ENCODE results near the gene DBN1. TPM values are rescaled to one million over a fixed set of nuclear protein-coding genes. Genes with fewer than 3 reads are reported as not detected.
"Not testable (repeated sequence)": the region's sequence is repeated elsewhere in the genome, so short reads cannot be mapped to it uniquely, and the experiment has no call there.

Gene DBN1
- total and polyA plus RNA-seq, 4 experiments from 2014 or later, result 0.49 to 1.2 (median 0.99) TPM; not detected in 1

DNA sequence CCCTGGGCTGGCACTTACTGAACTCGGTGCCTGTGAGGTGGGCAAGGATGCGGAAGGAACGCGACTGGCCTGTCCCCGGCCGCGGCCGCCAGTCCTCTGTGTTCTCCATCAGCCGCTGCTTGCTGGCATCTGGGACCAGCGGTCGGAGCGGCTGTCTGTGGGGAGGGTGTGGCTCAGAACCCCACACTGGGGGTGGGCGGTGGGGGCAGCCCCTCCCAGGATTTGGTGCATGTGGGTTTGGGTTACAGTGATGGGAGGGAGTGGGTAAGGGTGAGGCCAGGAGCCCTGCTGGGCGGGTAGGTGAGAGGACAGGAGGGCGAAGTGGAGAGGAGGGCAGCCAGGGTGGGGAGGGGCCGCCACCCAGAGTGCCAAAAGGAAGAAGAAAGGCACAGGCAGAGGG is 17.6 kb upstream of the DBN1 start:
- intact Hi-C loops (cut with micrococcal nuclease), result no loop called here
- H3K9me3 Mint-ChIP-seq, result peaks cover 0 to 2% (median 0%) of the 10 kb centered on the region in 8 donors
- Histone ChIP-seq H3K9me3 (ENCODE audit: control insufficient read depth in 1 of 2, low read length in 2 of 2) (no peaks in the 10 kb centered on the region), H3K4me1 (ENCODE audit: insufficient read depth, low read length) (peaks cover 6% of the 10 kb centered on the region), H3K36me3 (ENCODE audit: insufficient read depth, low read length) (no peaks in the 10 kb centered on the region), H3K4me3 (ENCODE audit: low read length in 2 of 2) (no peak overlapping the region), H3K27me3 (ENCODE audit: insufficient read depth, low read length) (no peaks in the 10 kb centered on the region), H3K27ac (ENCODE audit: low read depth, low read length) (no peak overlapping the region)
- H3K4me1 Mint-ChIP-seq, result peaks cover 0 to 5% (median 3%) of the 10 kb centered on the region in 4 donors
- CTCF ChIA-PET (ENCODE audit: partially characterized antibody), result no interaction called here
- no peak for DNase-seq
- peaks cover 0 to 5% of the 10 kb centered on the region in 2 donors for H3K36me3 Mint-ChIP-seq
- POLR2A ChIA-PET (ENCODE audit: partially characterized antibody), result no interaction called here
- no peak overlapping the region for H3K4me3 Mint-ChIP-seq
- H3K27ac Mint-ChIP-seq, result no peak overlapping the region
- no peaks in the 10 kb centered on the region for H3K27me3 Mint-ChIP-seq

GRCh38 chr5:177490311-177490991 is 17.0 kb upstream of the DBN1 start:
- peaks cover 0 to 5% of the 10 kb centered on the region in 2 donors for H3K36me3 Mint-ChIP-seq
- peak overlapping the region in 1 of 7 donors; percentile 29 for H3K27ac Mint-ChIP-seq
- intact Hi-C loops (cut with micrococcal nuclease), result no loop called here
- H3K9me3 ChIP-seq (ENCODE audit: control insufficient read depth in 1 of 2, low read length in 2 of 2), result no peaks in the 10 kb centered on the region
- POLR2A ChIA-PET (ENCODE audit: partially characterized antibody), result no interaction called here
- no peak overlapping the region for H3K4me3 ChIP-seq (ENCODE audit: low read length in 2 of 2)
- peaks cover 0 to 3% (median 0%) of the 10 kb centered on the region in 4 donors for H3K4me1 Mint-ChIP-seq
- no peak for DNase-seq
- no peaks in the 10 kb centered on the region for H3K27me3 Mint-ChIP-seq
- CTCF ChIA-PET (ENCODE audit: partially characterized antibody), result no interaction called here
- no peak overlapping the region for H3K27ac ChIP-seq (ENCODE audit: low read depth, low read length)
- H3K4me3 Mint-ChIP-seq, result no peak overlapping the region
- peaks cover 0 to 2% (median 0%) of the 10 kb centered on the region in 8 donors for H3K9me3 Mint-ChIP-seq
- no peaks in the 10 kb centered on the region for H3K27me3 ChIP-seq (ENCODE audit: insufficient read depth, low read length)
- peaks cover 6% of the 10 kb centered on the region for H3K4me1 ChIP-seq (ENCODE audit: insufficient read depth, low read length)
- no peaks in the 10 kb centered on the region for H3K36me3 ChIP-seq (ENCODE audit: insufficient read depth, low read length)

DNA sequence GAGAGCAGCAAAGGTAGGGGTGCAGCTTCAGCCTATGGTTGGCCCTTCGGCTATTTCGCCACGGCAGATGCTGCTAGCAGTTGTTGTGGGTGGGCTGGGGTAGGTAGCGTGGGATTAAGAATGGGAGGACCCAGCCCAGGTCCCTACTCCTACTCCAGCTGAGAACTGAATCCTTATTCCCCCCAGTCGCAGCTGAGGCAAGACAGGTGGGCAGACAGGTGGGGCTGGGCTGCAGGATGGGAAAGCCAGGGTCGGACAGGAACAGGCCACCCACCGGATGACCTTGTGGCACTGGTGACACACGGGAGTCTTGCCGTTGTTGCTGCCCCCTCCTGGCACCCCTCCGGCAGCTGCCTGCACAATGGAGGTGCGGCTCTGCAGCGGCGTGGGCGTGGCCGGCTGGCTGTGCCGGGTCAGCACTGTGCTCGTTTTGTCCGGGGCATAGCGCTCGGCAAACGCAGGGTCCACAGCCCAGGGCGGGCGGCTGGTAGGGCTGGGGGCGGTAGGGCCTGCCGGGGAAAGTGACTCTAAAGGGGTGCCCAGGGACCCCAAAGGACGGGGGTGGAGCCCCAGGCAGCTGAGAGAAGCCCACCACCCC is 15.8 kb upstream of the DBN1 start:
- Histone ChIP-seq H3K27me3 (ENCODE audit: insufficient read depth, low read length) (no peaks in the 10 kb centered on the region), H3K27ac (ENCODE audit: low read depth, low read length) (no peak overlapping the region), H3K4me3 (ENCODE audit: low read length in 2 of 2) (no peak overlapping the region), H3K4me1 (ENCODE audit: insufficient read depth, low read length) (peaks cover 3% of the 10 kb centered on the region), H3K36me3 (ENCODE audit: insufficient read depth, low read length) (no peaks in the 10 kb centered on the region), H3K9me3 (ENCODE audit: control insufficient read depth in 1 of 2, low read length in 2 of 2) (no peaks in the 10 kb centered on the region)
- Mint-ChIP-seq H3K9me3 (peaks cover 0 to 2% (median 0%) of the 10 kb centered on the region in 8 donors), H3K36me3 (peaks cover 0 to 5% of the 10 kb centered on the region in 2 donors), H3K4me3 (no peak overlapping the region), H3K27me3 (no peaks in the 10 kb centered on the region), H3K27ac (no peak overlapping the region), H3K4me1 (peaks cover 0 to 5% (median 3%) of the 10 kb centered on the region in 4 donors)
- no peak for DNase-seq
- CTCF ChIA-PET (ENCODE audit: partially characterized antibody), result interaction anchor here (0.9 kb wide), 2 partner anchors 87 to 98 kb away, joined by 3 read pairs; no protein-coding TSS in a partner anchor
- intact Hi-C loops (cut with micrococcal nuclease), result no loop called here
- POLR2A ChIA-PET (ENCODE audit: partially characterized antibody), result no interaction called here

- H3K27ac Mint-ChIP-seq, result no peak overlapping the region
- Histone ChIP-seq H3K4me1 (ENCODE audit: insufficient read depth, low read length) (no peaks in the 10 kb centered on the region), H3K36me3 (ENCODE audit: insufficient read depth, low read length) (no peaks in the 10 kb centered on the region), H3K27ac (ENCODE audit: low read depth, low read length) (no peak overlapping the region), H3K27me3 (ENCODE audit: insufficient read depth, low read length) (no peaks in the 10 kb centered on the region), H3K9me3 (ENCODE audit: control insufficient read depth in 1 of 2, low read length in 2 of 2) (no peaks in the 10 kb centered on the region), H3K4me3 (ENCODE audit: low read length in 2 of 2) (no peak overlapping the region)
- H3K9me3 Mint-ChIP-seq, result peaks cover 0 to 2% (median 0%) of the 10 kb centered on the region in 8 donors
- DNase-seq, result no peak
- ChIA-PET POLR2A (ENCODE audit: partially characterized antibody) (no interaction called here), CTCF (ENCODE audit: partially characterized antibody) (interaction anchor here (0.9 kb wide), 1 partner anchor 85 kb away, joined by 3 read pairs; no protein-coding TSS in a partner anchor)
- H3K4me3 Mint-ChIP-seq, result no peak overlapping the region
- intact Hi-C loops (cut with micrococcal nuclease), result no loop called here
- H3K27me3 Mint-ChIP-seq, result no peaks in the 10 kb centered on the region
- peaks cover 0 to 5% (median 3%) of the 10 kb centered on the region in 4 donors for H3K4me1 Mint-ChIP-seq
- peaks cover 0 to 5% of the 10 kb centered on the region in 2 donors for H3K36me3 Mint-ChIP-seq
Observed at GRCh38 chr5:177487975-177488374, 14.5 kb upstream of the DBN1 start.

DNA sequence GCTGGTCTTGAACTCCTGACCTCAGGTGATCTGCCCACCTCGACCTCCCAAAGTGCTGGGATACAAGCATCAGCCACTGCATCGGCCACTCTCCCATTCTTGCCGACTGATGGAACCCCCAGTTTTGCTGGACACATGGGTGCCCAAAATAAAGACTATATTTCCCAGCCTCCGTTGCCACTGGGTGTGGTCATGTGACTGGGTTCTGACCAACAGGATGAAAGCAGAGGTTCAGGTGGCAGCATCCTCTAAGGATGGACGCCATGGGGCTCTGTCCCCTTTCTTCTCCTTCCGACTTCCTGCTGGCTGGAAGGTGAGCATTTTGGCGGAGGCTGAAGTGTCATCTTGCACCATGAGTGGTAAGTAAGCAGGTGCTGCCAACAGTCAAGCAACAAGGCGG is 13.7 kb upstream of the DBN1 start:
- Histone ChIP-seq H3K27ac (ENCODE audit: low read depth, low read length) (no peak overlapping the region), H3K36me3 (ENCODE audit: insufficient read depth, low read length) (no peaks in the 10 kb centered on the region), H3K9me3 (ENCODE audit: control insufficient read depth in 1 of 2, low read length in 2 of 2) (no peaks in the 10 kb centered on the region), H3K27me3 (ENCODE audit: insufficient read depth, low read length) (no peaks in the 10 kb centered on the region), H3K4me3 (ENCODE audit: low read length in 2 of 2) (no peak overlapping the region), H3K4me1 (ENCODE audit: insufficient read depth, low read length) (no peaks in the 10 kb centered on the region)
- Mint-ChIP-seq H3K4me1 (peaks cover 0 to 5% (median 2%) of the 10 kb centered on the region in 4 donors), H3K9me3 (peaks cover 0 to 2% (median 0%) of the 10 kb centered on the region in 8 donors), H3K27me3 (no peaks in the 10 kb centered on the region), H3K27ac (no peak overlapping the region), H3K36me3 (peaks cover 0 to 5% of the 10 kb centered on the region in 2 donors), H3K4me3 (no peak overlapping the region)
- ChIA-PET POLR2A (ENCODE audit: partially characterized antibody) (no interaction called here), CTCF (ENCODE audit: partially characterized antibody) (no interaction called here)
- intact Hi-C loops (cut with micrococcal nuclease), result no loop called here
- DNase-seq, result no peak

DNA sequence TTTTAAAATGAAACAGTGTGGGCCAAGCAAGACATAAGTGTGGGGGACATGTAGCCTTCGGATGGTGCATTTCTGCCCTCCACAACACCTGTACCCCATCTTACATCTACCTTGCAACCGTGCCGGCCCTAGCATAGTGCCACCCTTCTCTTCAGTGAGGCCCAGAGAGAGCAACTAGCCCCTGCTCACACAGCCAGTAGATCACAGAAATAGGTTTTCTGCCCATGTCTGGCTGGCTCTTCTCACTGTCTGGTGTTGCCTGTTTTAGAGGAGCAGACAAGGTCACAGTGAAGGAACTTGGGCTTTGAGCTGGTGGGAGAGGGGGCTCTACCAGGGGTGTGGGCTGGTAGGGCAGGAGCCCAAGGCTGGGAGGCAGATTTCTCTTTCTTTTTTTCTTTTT is 12.8 kb upstream of the DBN1 start:
- POLR2A ChIA-PET (ENCODE audit: partially characterized antibody), result no interaction called here
- H3K36me3 ChIP-seq (ENCODE audit: insufficient read depth, low read length), result no peaks in the 10 kb centered on the region

GRCh38 chr5:177485753-177486152 is 12.3 kb upstream of the DBN1 start:
- H3K4me1 ChIP-seq (ENCODE audit: insufficient read depth, low read length); H3K4me1 Mint-ChIP-seq; H3K4me3 ChIP-seq (ENCODE audit: low read length in 2 of 2); H3K9me3 ChIP-seq (ENCODE audit: control insufficient read depth in 1 of 2, low read length in 2 of 2); H3K27ac Mint-ChIP-seq; H3K27me3 Mint-ChIP-seq; H3K4me3 Mint-ChIP-seq; H3K36me3 ChIP-seq (ENCODE audit: insufficient read depth, low read length); H3K27ac ChIP-seq (ENCODE audit: low read depth, low read length); POLR2A ChIA-PET (ENCODE audit: partially characterized antibody); DNase-seq; intact Hi-C loops (cut with micrococcal nuclease); H3K9me3 Mint-ChIP-seq; H3K27me3 ChIP-seq (ENCODE audit: insufficient read depth, low read length); H3K36me3 Mint-ChIP-seq: not testable (repeated sequence)
- CTCF ChIA-PET (ENCODE audit: partially characterized antibody), result interaction anchor here (0.9 kb wide), 1 partner anchor 95 kb away, joined by 3 read pairs; no protein-coding TSS in a partner anchor

More for the DNA sequence above, 12.8 kb upstream of the DBN1 start:
- Histone ChIP-seq H3K4me3 (ENCODE audit: low read length in 2 of 2) (no peak overlapping the region), H3K27ac (ENCODE audit: low read depth, low read length) (no peak overlapping the region), H3K9me3 (ENCODE audit: control insufficient read depth in 1 of 2, low read length in 2 of 2) (no peaks in the 10 kb centered on the region), H3K4me1 (ENCODE audit: insufficient read depth, low read length) (no peaks in the 10 kb centered on the region), H3K27me3 (ENCODE audit: insufficient read depth, low read length) (no peaks in the 10 kb centered on the region)
- intact Hi-C loops (cut with micrococcal nuclease), result no loop called here
- H3K4me3 Mint-ChIP-seq, result no peak overlapping the region
- no peaks in the 10 kb centered on the region for H3K27me3 Mint-ChIP-seq
- peaks cover 0 to 5% (median 2%) of the 10 kb centered on the region in 4 donors for H3K4me1 Mint-ChIP-seq
- CTCF ChIA-PET (ENCODE audit: partially characterized antibody), result no interaction called here
- DNase-seq, result no peak
- H3K36me3 Mint-ChIP-seq, result peaks cover 0 to 5% of the 10 kb centered on the region in 2 donors
- no peak overlapping the region for H3K27ac Mint-ChIP-seq
- H3K9me3 Mint-ChIP-seq, result peaks cover 0 to 2% (median 0%) of the 10 kb centered on the region in 8 donors
